GM12865 (cell line): ENCODE results near the gene MAP3K14.

Experiments used
- DNase-seq: peaks from one replicate; pipeline ENCODE4 v3.0.0; 2010; ENCODE audit warnings: low read depth
- H3K4me3 ChIP-seq: 2 replicates; pipeline ENCODE4 v1.5.1; 2011; ENCODE audit warnings: mild to moderate bottlenecking, low read depth, low read length, control low read depth
- CTCF ChIP-seq: IDR thresholded peaks from 2 replicates; pipeline ENCODE4 v1.5.1; 2011; ENCODE audit warnings: low read length, control low read depth, low read depth, inconsistent platforms; ENCODE audit not compliant: insufficient read depth; ENCODE audit errors: missing control alignments

Gene MAP3K14

GRCh38 chr17:45222996-45223538 lies 93.8 kb downstream of the MAP3K14 start:
- no peak for DNase-seq
- no peak for TF ChIP-seq CTCF
- peak overlapping the region; percentile 96 for H3K4me3 ChIP-seq

- peak; percentile 58 for DNase-seq
- no peak for TF ChIP-seq CTCF
- H3K4me3 ChIP-seq: peak overlapping the region; percentile 96
Measured at GRCh38 chr17:45222289-45222995, 94.4 kb downstream of the MAP3K14 start.

DNA sequence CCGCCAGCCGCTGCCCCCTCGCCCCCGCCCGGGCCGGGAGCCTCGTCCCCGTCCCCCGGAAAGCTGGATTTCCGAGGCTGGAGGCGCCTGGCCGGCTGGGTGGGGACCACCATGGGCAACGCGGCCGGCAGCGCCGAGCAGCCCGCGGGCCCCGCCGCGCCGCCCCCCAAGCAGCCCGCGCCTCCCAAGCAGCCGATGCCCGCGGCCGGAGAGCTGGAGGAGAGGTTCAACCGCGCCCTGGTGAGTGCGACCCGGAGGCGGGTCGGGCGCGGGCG lies 94.9 kb downstream of the MAP3K14 start:
- no peak for TF ChIP-seq CTCF
- no peak for DNase-seq
- peak overlapping the region; percentile 96 for H3K4me3 ChIP-seq

DNA sequence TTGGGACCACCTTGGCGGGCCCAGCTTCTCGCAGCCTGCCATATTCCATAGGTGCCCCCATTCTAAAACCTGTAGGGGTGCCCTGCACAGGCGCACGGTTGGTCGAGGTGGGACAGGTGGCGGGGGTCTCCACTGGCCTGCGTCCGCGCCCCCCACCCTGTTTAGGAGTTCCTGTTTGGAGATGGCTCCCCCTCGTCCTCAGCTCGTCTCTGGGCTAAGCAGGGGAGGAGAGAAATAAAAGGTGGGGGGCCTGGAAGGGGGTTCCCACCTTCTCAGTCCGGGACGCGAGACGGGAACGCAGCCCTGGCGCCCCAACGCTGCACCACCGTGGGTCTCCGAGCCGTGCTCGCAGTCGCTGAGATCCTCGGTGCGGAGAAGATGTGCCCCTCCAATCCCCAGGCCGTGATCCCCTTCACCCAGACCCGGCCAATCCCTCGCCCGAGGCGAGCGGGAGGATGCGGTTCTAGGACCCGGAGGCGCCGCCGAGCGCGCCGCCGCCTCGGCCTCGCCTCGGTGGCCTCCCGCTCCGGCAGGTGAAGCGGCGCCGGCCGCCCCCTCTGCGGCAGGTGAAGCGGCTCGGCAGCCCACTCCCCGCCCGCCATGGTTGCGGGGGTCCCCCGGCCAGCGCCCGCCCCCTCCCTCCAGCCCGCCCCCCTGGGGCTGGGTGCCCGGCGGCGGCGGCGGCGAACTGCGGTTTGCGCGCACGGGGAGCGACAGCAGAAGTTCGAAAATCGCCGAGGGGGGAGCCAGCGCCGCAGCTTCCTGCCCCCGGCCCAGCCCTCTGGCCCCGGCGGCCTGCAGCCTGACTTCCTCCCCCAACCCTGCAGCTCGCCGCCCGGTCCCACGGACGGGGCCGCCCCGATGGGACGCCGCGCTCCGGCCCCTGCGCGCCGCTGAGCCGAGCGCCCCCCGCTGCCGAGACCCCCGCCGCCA lies 95.5 kb downstream of the MAP3K14 start, which contains the start of gene FMNL1:
TSS of gene FMNL1 (plus strand) at position 805 of the 933 bp plus-strand sequence. CDS start 240 bp downstream, outside the sequence.
- peak within 1 kb of the TSS; percentile 96 for H3K4me3 ChIP-seq
- peak; percentile 87 for DNase-seq

DNA sequence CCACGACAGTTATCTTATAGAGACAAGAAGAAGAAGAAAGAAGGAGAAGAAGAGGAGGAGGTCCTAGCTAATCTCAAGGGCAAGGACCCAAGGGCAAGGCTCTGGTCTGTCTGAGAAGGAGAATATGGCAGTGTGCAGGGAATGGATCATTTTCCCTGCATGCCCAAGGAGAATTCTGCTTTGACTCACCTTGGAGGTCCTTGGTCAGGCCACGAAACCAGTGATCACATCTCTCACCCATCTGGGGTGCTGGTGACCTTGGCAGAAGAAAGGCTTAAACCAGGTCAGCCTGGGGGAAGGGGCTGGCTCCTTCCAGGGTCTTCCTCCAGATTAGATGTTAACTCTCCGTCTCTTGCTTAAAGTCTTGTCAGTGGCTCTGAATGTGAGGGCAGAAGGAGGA lies 96.7 kb downstream of the MAP3K14 start:
- H3K4me3 ChIP-seq: no peak overlapping the region
- TF ChIP-seq CTCF: no peak

More for the DNA sequence above, 95.5 kb downstream of the MAP3K14 start, which contains the start of gene FMNL1:
- TF ChIP-seq CTCF: no peak

DNA sequence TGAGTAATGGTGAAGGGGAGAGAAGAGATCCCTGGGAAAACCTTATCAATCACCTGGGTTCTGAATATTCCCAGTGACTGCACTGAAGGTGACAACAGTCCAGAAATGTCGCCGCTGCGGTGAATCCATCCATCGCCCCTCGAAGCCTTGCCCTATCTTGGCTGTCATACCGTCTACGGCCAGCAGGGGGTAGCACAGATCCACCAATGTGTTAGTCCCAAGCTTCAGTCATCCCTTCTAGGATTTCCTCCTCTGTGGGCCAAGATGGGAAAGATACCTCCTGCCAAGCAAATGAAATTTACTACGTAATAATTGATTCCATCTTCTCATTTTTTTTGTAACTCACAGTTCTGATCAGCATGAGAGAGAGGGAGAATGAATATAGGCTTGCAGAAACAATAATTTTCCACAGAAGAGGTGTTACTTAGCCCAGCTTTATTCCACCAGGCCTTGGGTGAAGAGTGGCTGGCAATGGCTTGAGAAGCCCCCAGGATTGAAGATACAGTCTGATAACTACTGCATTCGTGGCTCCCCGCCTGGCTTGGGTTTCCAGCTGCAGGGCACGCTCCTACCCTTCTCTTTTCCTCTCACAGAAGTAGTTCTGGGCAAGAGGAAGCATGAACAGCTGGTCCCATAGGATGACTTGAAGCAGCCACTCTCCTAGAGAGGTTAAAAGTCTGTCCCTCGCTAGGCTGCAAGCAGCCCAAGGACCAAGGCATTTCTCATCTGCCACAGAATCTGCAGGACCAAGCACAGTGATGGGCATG lies 97.7 kb downstream of the MAP3K14 start:
- no peak overlapping the region for H3K4me3 ChIP-seq
- TF ChIP-seq CTCF: peak; percentile 95
- DNase-seq: peak; percentile 85

More for the DNA sequence above, 96.7 kb downstream of the MAP3K14 start:
- DNase-seq: no peak
